Central memory CD8-positive, alpha-beta T cell (primary cell): Measurements from ENCODE around the gene FUCA2.
A peak's percentile ranks its signal among the peaks of the same experiment; 100 is the strongest.

Experiments used
- ATAC-seq: fragments of 150-1000 bp; cut with Tn5 transposase; replicated peaks from 2 replicates; pipeline ENCODE4 v1.10.0; 2022; ENCODE audit warnings: mild to moderate bottlenecking, moderate FRiP score, moderate number of reproducible peaks; ENCODE audit not compliant: poor library complexity, severe bottlenecking; ENCODE audit errors: extremely low read depth
- DNase-seq, 2 donors: peaks; one replicate each; pipeline ENCODE4 v3.0.0; 2021; ENCODE audit warnings: low spot score in 2 of 2
- H3K27ac Mint-ChIP-seq: one replicate; pipeline ENCODE4 v1.8.0; 2022; ENCODE audit warnings: low read depth, mild to moderate bottlenecking, moderate library complexity, mixed read lengths
- H3K27me3 Mint-ChIP-seq: one replicate; pipeline ENCODE4 v1.8.0; 2022; ENCODE audit warnings: mixed read lengths
- H3K36me3 Mint-ChIP-seq: one replicate; pipeline ENCODE4 v1.8.0; 2022; ENCODE audit warnings: mild to moderate bottlenecking, moderate library complexity, mixed read lengths; ENCODE audit not compliant: insufficient read depth
- H3K4me1 Mint-ChIP-seq: one replicate; pipeline ENCODE4 v1.8.0; 2022; ENCODE audit warnings: mixed read lengths
- H3K4me3 Mint-ChIP-seq: one replicate; pipeline ENCODE4 v1.8.0; 2022; ENCODE audit warnings: mild to moderate bottlenecking, moderate library complexity, mixed read lengths
- H3K9me3 Mint-ChIP-seq: one replicate; pipeline ENCODE4 v1.8.0; 2022; ENCODE audit warnings: mixed read lengths

Gene FUCA2

DNA sequence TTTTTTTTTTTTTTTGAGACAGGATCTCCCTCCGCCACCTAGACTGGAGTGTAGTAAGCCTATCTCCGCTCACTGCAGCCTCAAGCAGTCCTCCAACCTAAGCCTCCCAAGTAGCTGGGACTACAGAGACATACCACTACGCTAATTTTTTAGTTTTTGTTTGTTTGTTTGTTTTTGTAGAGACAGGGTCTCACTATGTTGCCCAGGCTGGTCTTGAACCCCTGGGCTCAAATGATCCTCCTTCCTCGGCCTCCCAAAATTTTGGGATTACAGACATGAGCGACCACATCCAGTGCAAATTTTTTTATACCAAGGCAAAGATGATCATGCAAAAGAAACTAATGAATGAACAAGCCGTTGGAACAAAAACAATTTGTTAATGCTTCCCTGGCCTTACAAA lies 5.3 kb downstream of the FUCA2 start:
- H3K4me1 Mint-ChIP-seq = peaks cover 19% of the 10 kb centered on the region
- ATAC-seq (no peak), DNase-seq (no peak)
- no peak overlapping the region for H3K4me3 Mint-ChIP-seq
- no peak overlapping the region for H3K27ac Mint-ChIP-seq
- peaks cover 11% of the 10 kb centered on the region for H3K36me3 Mint-ChIP-seq
- no peaks in the 10 kb centered on the region for H3K9me3 Mint-ChIP-seq
- H3K27me3 Mint-ChIP-seq = no peaks in the 10 kb centered on the region

DNA sequence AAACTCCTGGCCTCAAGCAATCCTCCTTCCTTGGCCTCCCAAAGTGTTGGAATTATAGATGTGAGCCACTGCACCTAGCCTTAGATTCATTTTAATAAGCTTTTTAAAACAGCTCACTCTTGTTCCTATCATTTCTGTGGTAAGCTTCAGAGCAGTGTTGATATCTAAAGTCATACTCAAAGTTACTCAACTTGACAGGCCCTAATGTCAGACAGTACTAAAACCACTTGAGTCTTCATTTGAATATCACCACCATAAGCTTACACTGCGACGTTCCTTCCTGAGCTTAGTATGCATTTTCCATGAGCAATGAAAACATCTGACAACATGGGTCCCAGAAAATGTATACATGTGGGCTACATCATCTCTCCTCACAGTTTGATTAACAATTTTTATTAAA lies 6.0 kb downstream of the FUCA2 start:
- Mint-ChIP-seq H3K27me3 (no peaks in the 10 kb centered on the region), H3K27ac (no peak overlapping the region), H3K4me1 (peaks cover 14% of the 10 kb centered on the region), H3K4me3 (no peak overlapping the region), H3K36me3 (peaks cover 15% of the 10 kb centered on the region), H3K9me3 (no peaks in the 10 kb centered on the region)
- ATAC-seq = no peak
- DNase-seq = no peak

DNA sequence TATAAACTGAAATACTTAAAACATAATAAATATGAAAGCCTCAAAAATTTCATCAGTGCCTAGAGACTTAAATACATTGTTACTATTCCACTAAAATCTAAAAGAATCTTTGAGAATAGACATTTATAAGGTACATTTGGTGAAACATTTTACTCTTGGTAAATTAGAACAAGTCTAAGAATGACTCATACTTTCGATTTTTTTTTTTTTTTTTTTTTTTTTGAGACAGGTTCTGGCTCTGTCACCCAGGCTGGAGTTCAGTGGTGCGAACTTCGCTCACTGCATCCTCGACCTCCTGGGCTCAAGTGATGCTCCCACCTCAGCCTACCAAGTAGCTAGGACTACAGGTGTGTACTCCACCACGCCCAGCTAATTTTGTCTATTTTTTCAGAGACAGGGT lies 6.4 kb downstream of the FUCA2 start:
- Mint-ChIP-seq H3K27ac (no peak overlapping the region), H3K27me3 (no peaks in the 10 kb centered on the region), H3K36me3 (peaks cover 16% of the 10 kb centered on the region), H3K4me3 (no peak overlapping the region), H3K9me3 (no peaks in the 10 kb centered on the region), H3K4me1 (peaks cover 13% of the 10 kb centered on the region)
- ATAC-seq (no peak), DNase-seq (no peak)

DNA sequence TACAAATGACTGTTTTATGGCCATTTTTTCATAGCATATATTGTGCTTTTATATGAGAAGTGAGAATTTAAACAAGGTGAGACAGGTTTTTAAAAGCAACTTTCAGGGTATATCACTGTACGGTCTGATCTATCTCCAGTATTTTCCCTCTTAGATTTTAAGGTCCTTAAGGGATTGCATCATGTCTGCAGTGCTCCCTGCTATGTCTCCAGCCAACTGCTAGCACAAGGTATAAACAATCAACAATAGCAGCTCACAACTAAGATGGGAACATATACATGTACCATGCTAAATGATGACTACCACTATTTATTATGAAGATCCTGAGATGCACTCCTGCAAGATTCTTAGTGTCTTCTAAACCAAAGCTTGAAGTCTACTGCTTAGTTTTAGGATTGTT lies 7.2 kb downstream of the FUCA2 start:
- Mint-ChIP-seq H3K27me3 (no peaks in the 10 kb centered on the region), H3K9me3 (no peaks in the 10 kb centered on the region), H3K27ac (no peak overlapping the region), H3K36me3 (peaks cover 16% of the 10 kb centered on the region), H3K4me3 (no peak overlapping the region), H3K4me1 (peaks cover 6% of the 10 kb centered on the region)
- ATAC-seq (no peak), DNase-seq (no peak)

DNA sequence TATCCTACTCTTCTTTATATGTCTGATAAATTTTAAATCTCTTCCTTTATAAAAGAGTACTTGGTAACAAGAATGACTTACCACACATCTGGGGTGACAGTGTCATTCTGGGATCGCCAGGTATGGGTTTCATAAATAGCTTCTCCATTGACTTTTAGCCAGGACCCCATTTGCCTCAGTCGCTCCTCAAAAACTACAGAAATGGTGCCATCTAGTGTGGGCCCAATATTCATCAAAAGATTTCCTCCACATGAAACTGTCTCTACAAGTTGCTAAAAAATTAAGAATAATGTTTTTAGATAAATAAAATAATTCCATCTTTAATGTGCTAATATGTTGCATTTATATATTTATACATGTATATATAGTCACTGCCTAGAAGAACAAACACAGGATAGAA lies 9.7 kb downstream of the FUCA2 start:
- Mint-ChIP-seq H3K4me3 (no peak overlapping the region), H3K4me1 (peaks cover 15% of the 10 kb centered on the region), H3K9me3 (no peaks in the 10 kb centered on the region), H3K27ac (no peak overlapping the region), H3K36me3 (peaks cover 16% of the 10 kb centered on the region), H3K27me3 (no peaks in the 10 kb centered on the region)
- ATAC-seq (no peak), DNase-seq (no peak)

DNA sequence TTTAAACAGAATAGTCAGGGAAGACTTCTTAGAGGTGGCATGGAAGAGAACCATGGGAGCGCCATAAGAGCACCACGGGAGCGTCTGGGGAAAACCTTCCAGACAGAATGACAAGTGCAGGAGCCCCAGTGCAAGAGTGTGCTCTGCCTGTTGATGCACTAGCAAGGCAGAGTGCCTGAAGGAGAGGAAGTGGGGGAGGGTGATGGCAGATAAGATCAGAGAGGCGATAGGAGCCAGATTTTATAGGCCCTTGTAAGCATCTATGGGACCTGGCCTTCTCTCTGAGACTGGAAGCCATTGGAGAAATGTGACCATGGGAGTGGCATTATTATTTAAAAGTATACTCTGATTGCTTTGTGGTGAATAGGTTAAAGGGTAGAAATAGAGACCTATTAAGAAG lies 13.1 kb downstream of the FUCA2 start:
- DNase-seq (no peak), ATAC-seq (no peak)
- H3K36me3 Mint-ChIP-seq = peaks cover 13% of the 10 kb centered on the region
- H3K27ac Mint-ChIP-seq = peak overlapping the region; percentile 5
- H3K4me1 Mint-ChIP-seq = peaks cover 15% of the 10 kb centered on the region
- no peak overlapping the region for H3K4me3 Mint-ChIP-seq
- H3K27me3 Mint-ChIP-seq = no peaks in the 10 kb centered on the region
- no peaks in the 10 kb centered on the region for H3K9me3 Mint-ChIP-seq

DNA sequence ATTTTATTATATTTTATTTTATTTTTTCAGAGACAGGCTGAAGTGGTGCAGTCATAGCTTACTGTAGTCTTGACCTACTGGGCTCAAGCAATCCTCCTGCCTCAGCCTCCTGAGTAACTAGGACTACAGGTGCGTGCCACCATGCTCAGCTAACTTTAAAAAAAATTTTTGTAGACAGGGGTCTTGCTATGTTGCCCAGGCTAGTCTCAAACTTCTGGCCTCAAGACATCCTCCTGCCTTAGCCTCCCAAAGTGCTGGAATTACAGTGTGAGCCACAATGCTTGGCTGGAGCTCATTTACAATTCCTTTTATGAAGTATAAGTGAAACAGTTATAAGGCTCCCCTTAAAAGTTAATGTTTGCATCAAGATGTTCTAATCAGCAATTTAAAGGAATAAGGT lies 14.5 kb downstream of the FUCA2 start:
- H3K36me3 Mint-ChIP-seq = peaks cover 13% of the 10 kb centered on the region
- H3K4me3 Mint-ChIP-seq = no peak overlapping the region
- DNase-seq (no peak), ATAC-seq (no peak)
- peaks cover 15% of the 10 kb centered on the region for H3K4me1 Mint-ChIP-seq
- H3K27ac Mint-ChIP-seq = no peak overlapping the region
- H3K27me3 Mint-ChIP-seq = no peaks in the 10 kb centered on the region
- H3K9me3 Mint-ChIP-seq = no peaks in the 10 kb centered on the region

DNA sequence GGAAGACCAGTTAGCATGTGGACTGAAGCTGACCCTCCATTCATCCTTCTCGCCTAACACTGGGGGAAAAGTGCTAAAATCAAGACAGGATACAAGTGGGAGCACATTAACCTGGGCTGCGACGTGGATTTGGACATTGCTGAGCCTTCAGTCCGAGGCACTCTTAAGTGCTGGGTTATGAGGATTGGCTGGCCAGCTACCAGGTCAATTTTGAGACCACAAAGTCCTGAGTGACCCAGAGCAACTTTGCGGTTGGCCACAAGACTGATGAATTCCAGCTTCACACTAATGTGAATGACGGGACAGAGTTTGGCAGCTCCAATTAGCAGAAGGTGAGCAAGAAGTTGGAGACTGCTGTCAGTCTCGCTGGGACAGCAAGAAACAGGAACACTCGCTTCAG lies 20.7 kb downstream of the FUCA2 start:
- Mint-ChIP-seq H3K36me3 (peaks cover 8% of the 10 kb centered on the region), H3K27ac (no peak overlapping the region), H3K4me1 (no peaks in the 10 kb centered on the region), H3K9me3 (no peaks in the 10 kb centered on the region), H3K4me3 (no peak overlapping the region), H3K27me3 (no peaks in the 10 kb centered on the region)
- ATAC-seq (no peak), DNase-seq (no peak)

DNA sequence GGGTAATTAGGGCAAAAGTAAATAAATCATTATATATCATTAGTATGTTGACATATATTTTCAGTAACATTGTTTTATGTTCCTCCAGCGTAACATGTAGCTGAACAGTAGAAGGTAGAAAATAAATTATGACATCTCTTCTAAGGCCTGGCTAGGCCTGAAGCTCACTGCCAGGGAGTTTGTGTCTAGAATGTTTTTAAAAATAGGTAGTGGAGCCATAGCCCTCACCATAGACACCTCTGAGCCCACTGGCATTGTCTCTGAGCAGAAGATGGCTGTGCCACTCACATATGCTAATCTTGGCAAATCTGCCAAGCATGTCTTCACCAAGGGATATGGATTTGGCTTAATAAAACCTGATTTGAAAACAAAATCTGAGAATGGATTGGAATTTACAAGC lies 21.3 kb downstream of the FUCA2 start:
- Mint-ChIP-seq H3K27me3 (no peaks in the 10 kb centered on the region), H3K4me1 (no peaks in the 10 kb centered on the region), H3K9me3 (no peaks in the 10 kb centered on the region), H3K36me3 (peaks cover 7% of the 10 kb centered on the region), H3K4me3 (no peak overlapping the region), H3K27ac (no peak overlapping the region)
- no peak for DNase-seq
- no peak for ATAC-seq

DNA sequence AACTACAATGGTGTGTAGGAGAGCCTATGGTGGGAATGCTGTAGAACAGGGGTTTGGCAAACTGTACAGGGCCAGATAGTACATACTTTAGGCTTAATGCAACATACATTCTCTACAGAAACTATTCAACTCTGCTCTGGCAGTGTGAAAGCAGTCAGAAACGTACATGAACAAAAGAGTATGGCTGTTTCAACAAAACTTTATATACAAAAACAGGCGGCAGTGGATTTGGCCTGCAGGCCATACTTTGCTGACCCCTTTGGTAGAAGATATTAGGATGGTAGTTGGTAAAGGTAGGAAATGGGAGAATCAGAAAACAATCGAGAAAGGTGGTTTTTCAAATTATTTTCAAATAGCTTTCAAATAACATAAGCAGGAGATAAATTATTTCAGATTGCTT lies 24.8 kb downstream of the FUCA2 start:
- Mint-ChIP-seq H3K27ac (no peak overlapping the region), H3K9me3 (no peaks in the 10 kb centered on the region), H3K27me3 (no peaks in the 10 kb centered on the region), H3K4me1 (no peaks in the 10 kb centered on the region), H3K4me3 (no peak overlapping the region), H3K36me3 (peaks cover 2% of the 10 kb centered on the region)
- ATAC-seq = no peak
- DNase-seq = no peak

DNA sequence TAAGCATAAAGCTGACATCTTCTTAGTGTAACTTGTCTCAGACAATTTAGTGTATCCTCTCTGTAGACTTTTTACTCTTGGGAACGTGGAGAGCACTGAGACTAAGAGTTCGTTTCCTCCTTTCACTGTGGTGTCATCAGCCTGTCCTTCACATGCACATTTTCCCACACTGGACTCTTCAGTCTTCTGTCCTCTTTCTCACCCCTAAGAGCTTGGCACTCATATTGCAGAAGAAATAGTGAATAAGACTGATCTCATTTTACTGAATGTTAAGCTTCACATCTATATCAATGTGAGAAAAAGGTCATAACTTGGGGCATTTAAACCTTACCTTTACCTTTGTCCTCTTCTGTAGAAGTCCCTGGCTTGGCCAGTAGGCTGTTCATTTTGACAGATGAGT lies 25.6 kb downstream of the FUCA2 start:
- H3K36me3 Mint-ChIP-seq = peaks cover 2% of the 10 kb centered on the region

DNA sequence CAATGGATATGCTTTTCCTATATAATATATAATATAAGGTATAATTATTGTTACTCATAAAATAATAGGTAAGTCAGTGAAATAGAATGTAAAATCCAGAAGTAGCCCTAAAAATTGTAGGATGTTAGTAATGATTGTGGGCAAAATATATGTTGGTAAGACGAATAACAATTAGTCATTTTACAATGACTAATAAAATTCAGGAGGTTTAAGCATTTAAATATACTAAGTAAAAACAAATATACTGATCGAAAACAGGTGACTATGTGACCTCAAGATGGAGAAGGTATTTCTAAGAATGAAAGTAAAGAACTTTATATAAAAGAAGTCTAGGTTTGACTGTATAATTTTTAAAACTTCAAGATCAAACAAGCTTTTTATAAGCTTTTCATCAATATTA lies 28.9 kb downstream of the FUCA2 start:
- H3K27me3 Mint-ChIP-seq = no peaks in the 10 kb centered on the region
- no peaks in the 10 kb centered on the region for H3K4me1 Mint-ChIP-seq
- H3K9me3 Mint-ChIP-seq = no peaks in the 10 kb centered on the region
- DNase-seq (no peak), ATAC-seq (no peak)
- peaks cover 2% of the 10 kb centered on the region for H3K36me3 Mint-ChIP-seq
- H3K4me3 Mint-ChIP-seq = no peak overlapping the region
- H3K27ac Mint-ChIP-seq = no peak overlapping the region

More for the DNA sequence above, 25.6 kb downstream of the FUCA2 start:
- no peaks in the 10 kb centered on the region for H3K27me3 Mint-ChIP-seq
- no peaks in the 10 kb centered on the region for H3K9me3 Mint-ChIP-seq
- H3K4me1 Mint-ChIP-seq = no peaks in the 10 kb centered on the region
- DNase-seq (no peak), ATAC-seq (no peak)
- no peak overlapping the region for H3K27ac Mint-ChIP-seq
- H3K4me3 Mint-ChIP-seq = no peak overlapping the region

DNA sequence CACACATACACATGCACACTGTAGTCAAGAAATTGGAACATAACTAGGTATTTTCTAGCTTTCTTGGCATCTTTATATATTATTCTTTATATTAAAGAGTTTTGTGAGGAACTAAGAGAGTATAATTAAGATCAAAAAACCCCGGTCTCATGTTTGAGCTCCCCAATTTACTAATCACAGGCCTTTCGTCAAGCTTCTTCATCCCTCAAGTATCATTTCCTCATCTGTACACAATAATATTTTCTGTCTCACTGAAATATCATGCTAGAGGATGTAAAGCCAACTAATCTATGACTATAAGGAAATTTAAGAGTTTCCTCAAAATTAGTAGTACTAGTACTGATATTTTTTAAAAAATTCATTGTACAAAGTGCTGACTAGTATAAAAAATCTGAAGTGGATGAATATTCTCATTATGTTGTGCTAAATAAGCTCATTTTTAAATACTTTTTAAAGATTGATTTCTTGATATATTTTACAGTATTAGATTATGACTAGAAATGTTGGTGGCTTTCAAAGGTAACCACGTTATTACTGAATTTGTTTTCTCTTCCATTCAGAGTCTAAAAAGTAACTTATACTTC lies 32.9 kb downstream of the FUCA2 start:
- Mint-ChIP-seq H3K27me3 (no peaks in the 10 kb centered on the region), H3K4me1 (no peaks in the 10 kb centered on the region), H3K4me3 (no peak overlapping the region), H3K27ac (no peak overlapping the region), H3K9me3 (no peaks in the 10 kb centered on the region), H3K36me3 (peaks cover 8% of the 10 kb centered on the region)
- DNase-seq (no peak), ATAC-seq (no peak)

DNA sequence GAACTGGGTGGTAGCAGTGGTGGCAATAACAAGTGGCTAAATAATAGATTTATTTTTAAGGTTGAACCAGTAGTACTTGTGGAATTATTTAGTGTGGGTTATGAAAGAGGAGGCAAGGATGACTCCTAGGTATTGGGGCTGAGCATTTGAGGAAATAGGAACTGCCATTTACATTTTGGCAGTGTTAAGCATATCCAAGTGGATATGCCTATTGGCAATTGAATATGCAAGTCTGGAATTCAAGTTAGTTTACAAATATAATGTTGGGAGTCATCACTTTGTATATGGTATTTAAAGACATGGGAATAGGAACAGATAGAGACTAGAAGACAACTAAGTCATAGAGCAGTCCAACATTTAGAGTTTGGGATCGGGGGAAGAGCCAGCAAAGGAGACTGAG lies 35.0 kb downstream of the FUCA2 start:
- Mint-ChIP-seq H3K4me3 (no peak overlapping the region), H3K4me1 (no peaks in the 10 kb centered on the region), H3K36me3 (peaks cover 22% of the 10 kb centered on the region), H3K27me3 (no peaks in the 10 kb centered on the region), H3K9me3 (no peaks in the 10 kb centered on the region), H3K27ac (peak overlapping the region; percentile 3)
- DNase-seq (no peak), ATAC-seq (no peak)
